H9 (cell line): Measurements from ENCODE around the gene CCNYL1. TPM values are rescaled to one million over a fixed set of nuclear protein-coding genes. Genes with fewer than 3 reads are reported as not detected.

ENCODE experiments used
- DNase-seq: peaks from one replicate; pipeline ENCODE4 v3.0.0-alpha.2; 2017
- H2AFZ ChIP-seq: one replicate; pipeline ENCODE4 v1.6.1; 2013; ENCODE audit warnings: mild to moderate bottlenecking, low read length, control low read depth, moderate library complexity
- H2AK5ac ChIP-seq: 2 replicates; pipeline ENCODE4 v1.6.1; 2013; ENCODE audit warnings: low read length, control low read depth, mixed read lengths; ENCODE audit not compliant: insufficient read length
- H2BK120ac ChIP-seq: one replicate; pipeline ENCODE4 v1.6.1; 2013; ENCODE audit warnings: low read depth, mild to moderate bottlenecking, low read length, control low read depth, inconsistent platforms; ENCODE audit not compliant: poor library complexity, severe bottlenecking
- H2BK12ac ChIP-seq: 2 replicates; pipeline ENCODE4 v1.6.1; 2013; ENCODE audit warnings: low read length, control low read depth, mixed read lengths, low read depth; ENCODE audit not compliant: insufficient read length
- H2BK15ac ChIP-seq: 2 replicates; pipeline ENCODE4 v1.6.1; 2013; ENCODE audit warnings: low read depth, low read length, control low read depth
- H2BK20ac ChIP-seq: one replicate; pipeline ENCODE4 v1.6.1; 2013; ENCODE audit warnings: low read depth, mild to moderate bottlenecking, low read length, control low read depth, inconsistent platforms; ENCODE audit not compliant: poor library complexity, severe bottlenecking
- H2BK5ac ChIP-seq: 2 replicates; pipeline ENCODE4 v1.6.1; 2013; ENCODE audit warnings: low read length, control low read depth, mixed read lengths; ENCODE audit not compliant: insufficient read length
- H3K14ac ChIP-seq: 2 replicates; pipeline ENCODE4 v1.6.1; 2013; ENCODE audit warnings: low read length, control low read depth; ENCODE audit not compliant: insufficient read depth
- H3K18ac ChIP-seq: 2 replicates; pipeline ENCODE4 v1.6.1; 2013; ENCODE audit warnings: low read depth, mild to moderate bottlenecking, mixed read lengths, low read length, control low read depth; ENCODE audit not compliant: insufficient read length
- H3K23ac ChIP-seq: 2 replicates; pipeline ENCODE4 v1.6.1; 2013; ENCODE audit warnings: low read length, control low read depth, mixed read lengths, low read depth; ENCODE audit not compliant: insufficient read length
- H3K23me2 ChIP-seq: 2 replicates; pipeline ENCODE4 v1.6.1; 2013; ENCODE audit warnings: low read depth, mild to moderate bottlenecking, mixed read lengths, low read length, control low read depth; ENCODE audit not compliant: insufficient read length, poor library complexity, severe bottlenecking
- H3K27ac ChIP-seq: 2 replicates; pipeline ENCODE4 v1.5.1; 2013; ENCODE audit warnings: low read length, control low read depth, mixed read lengths, low read depth; ENCODE audit not compliant: insufficient read length
- H3K27me3 ChIP-seq: 2 replicates; pipeline ENCODE4 v1.6.1; 2013; ENCODE audit warnings: low read length, control low read depth, inconsistent platforms; ENCODE audit not compliant: insufficient read depth
- H3K4ac ChIP-seq: 2 replicates; pipeline ENCODE4 v1.6.1; 2013; ENCODE audit warnings: low read depth, mild to moderate bottlenecking, control low read depth, inconsistent platforms, low read length, moderate library complexity
- H3K4me1 ChIP-seq: 2 replicates; pipeline ENCODE4 v1.6.1; 2013; ENCODE audit warnings: low read length, control low read depth, inconsistent platforms; ENCODE audit not compliant: insufficient read depth
- H3K4me2 ChIP-seq: 2 replicates; pipeline ENCODE4 v1.6.1; 2013; ENCODE audit warnings: low read length, control low read depth, mixed read lengths; ENCODE audit not compliant: insufficient read length, insufficient read depth
- H3K56ac ChIP-seq: 2 replicates; pipeline ENCODE4 v1.6.1; 2013; ENCODE audit warnings: low read depth, mild to moderate bottlenecking, mixed read lengths, low read length, control low read depth; ENCODE audit not compliant: insufficient read length
- H3K79me1 ChIP-seq: 2 replicates; pipeline ENCODE4 v1.6.1; 2013; ENCODE audit warnings: low read depth, mild to moderate bottlenecking, moderate library complexity, low read length, control low read depth, inconsistent platforms; ENCODE audit not compliant: insufficient read depth, poor library complexity, severe bottlenecking
- H3K79me2 ChIP-seq: 2 replicates; pipeline ENCODE4 v1.6.1; 2013; ENCODE audit warnings: low read length, control low read depth, inconsistent platforms; ENCODE audit not compliant: insufficient read depth
- H3K9ac ChIP-seq: 2 replicates; pipeline ENCODE4 v1.6.1; 2013; ENCODE audit warnings: low read length, control low read depth, mixed read lengths; ENCODE audit not compliant: insufficient read length; ENCODE audit errors: extremely low read depth
- H3K9me3 ChIP-seq: one replicate; pipeline ENCODE4 v1.6.1; 2013; ENCODE audit warnings: low read depth, low read length, inconsistent platforms; ENCODE audit not compliant: control insufficient read depth
- H3T11ph ChIP-seq: one replicate; pipeline ENCODE4 v1.6.1; 2013; ENCODE audit warnings: mild to moderate bottlenecking, low read length, control low read depth, inconsistent platforms
- H4K20me1 ChIP-seq: one replicate; pipeline ENCODE4 v1.6.1; 2013; ENCODE audit not compliant: control insufficient read depth, insufficient read length, insufficient read depth
- H4K5ac ChIP-seq: 2 replicates; pipeline ENCODE4 v1.6.1; 2013; ENCODE audit warnings: low read depth, mild to moderate bottlenecking, mixed read lengths, low read length, control low read depth; ENCODE audit not compliant: insufficient read length
- H4K8ac ChIP-seq: replicated peaks from 2 replicates; pipeline ENCODE4 v1.6.1; 2013; ENCODE audit warnings: low read length, control low read depth, mixed read lengths, low read depth; ENCODE audit not compliant: insufficient read length
- H4K91ac ChIP-seq: 2 replicates; pipeline ENCODE4 v1.6.1; 2013; ENCODE audit warnings: low read depth, mild to moderate bottlenecking, moderate library complexity, mixed read lengths, low read length, control low read depth; ENCODE audit not compliant: insufficient read length
- H3K27ac Mint-ChIP-seq, 3 experiments: 2 replicates in 2 of 3; 3 replicates in 1 of 3; pipeline ENCODE4 v1.8.0; 2020 to 2021; ENCODE audit warnings: mixed read lengths in 3 of 3, mild to moderate bottlenecking in 1 of 3, moderate library complexity in 1 of 3
- H3K27me3 Mint-ChIP-seq: 2 replicates; pipeline ENCODE4 v1.8.0; 2021; ENCODE audit warnings: low read depth, mild to moderate bottlenecking, moderate library complexity, mixed read lengths
- H3K36me3 Mint-ChIP-seq, 3 experiments: 2 replicates in 2 of 3; 3 replicates in 1 of 3; pipeline ENCODE4 v1.8.0; 2020 to 2021; ENCODE audit warnings: low read depth in 3 of 3, mixed read lengths in 3 of 3; ENCODE audit not compliant: insufficient read depth in 1 of 3
- H3K4me1 Mint-ChIP-seq, 2 experiments: 2 replicates each; pipeline ENCODE4 v1.8.0; 2020; ENCODE audit warnings: mixed read lengths in 2 of 2
- H3K4me3 Mint-ChIP-seq, 2 experiments: 2 replicates in 1 of 2; 3 replicates in 1 of 2; pipeline ENCODE4 v1.8.0; 2020 to 2021; ENCODE audit warnings: mild to moderate bottlenecking in 2 of 2, mixed read lengths in 2 of 2, moderate library complexity in 1 of 2
- H3K9me3 Mint-ChIP-seq, 2 experiments: 2 replicates in 1 of 2; 3 replicates in 1 of 2; pipeline ENCODE4 v1.8.0; 2020; ENCODE audit warnings: mild to moderate bottlenecking in 2 of 2, mixed read lengths in 2 of 2, moderate library complexity in 1 of 2
- WGBS: extraction: QIAGEN DNeasy Blood & Tissue Kit; methylation state at CpG from one replicate; pipeline ENCODE4 v1.1.7; 2013; ENCODE audit warnings: missing lambda C conversion rate, low lambda C conversion rate, mixed read lengths; ENCODE audit not compliant: insufficient read length; ENCODE audit errors: extremely low coverage; 5-methylcytosine and 5-hydroxymethylcytosine counted together
- total RNA-seq: library from RNA; stranded (reverse); gene quantifications from 2 replicates; pipeline ENCODE4 v1.2.1, GENCODE V29; 2021
- TF ChIP-seq, protein P1 (sequence below): fragments of 200-600 bp; sonication (generic); conservative IDR thresholded peaks from 3 replicates; pipeline ENCODE4 v1.8.0; 2021; ENCODE audit warnings: antibody characterized with exemption, mild to moderate bottlenecking

The CCNYL1 gene
- total RNA-seq, 1 experiment from 2014 or later = 27.0 TPM

DNA sequence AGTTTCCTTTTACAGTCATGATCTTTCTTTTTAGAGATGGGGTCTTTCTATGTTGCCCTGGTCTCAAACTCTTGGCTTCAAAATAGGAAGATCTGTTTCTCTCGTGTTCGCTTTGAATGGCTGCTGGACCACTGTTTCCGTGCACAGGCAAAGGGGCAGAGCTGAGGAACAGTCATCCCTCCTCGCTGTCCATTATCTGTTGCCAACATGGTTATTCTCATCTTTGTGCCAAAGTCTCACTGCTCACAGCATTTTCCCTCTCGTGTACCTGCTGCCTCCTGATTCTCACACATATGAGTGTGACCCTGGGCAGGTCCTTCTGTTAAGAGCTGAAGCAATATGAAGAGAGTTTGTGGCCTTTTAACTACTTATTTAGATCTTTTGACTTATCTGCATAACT is 28.0 kb upstream of the CCNYL1 start:
- Histone ChIP-seq H2BK20ac (no peak overlapping the region), H3K4me1 (no peaks in the 10 kb centered on the region; the same call in 1 of the 2 replicates), H3K23me2 (no peaks in the 10 kb centered on the region), H3K9me3 (no peaks in the 10 kb centered on the region), H3K18ac (no peak overlapping the region), H3T11ph (no peak overlapping the region), H3K27ac (no peak overlapping the region), H3K56ac (no peak overlapping the region), H4K5ac (no peak overlapping the region), H4K8ac (no peak overlapping the region), H4K20me1 (no peaks in the 10 kb centered on the region), H3K9ac (no peak overlapping the region), H2BK12ac (no peak overlapping the region), H2AFZ (no peak overlapping the region), H4K91ac (no peak overlapping the region), H2BK5ac (no peak overlapping the region), H2BK15ac (no peak overlapping the region; the same call in 1 of the 2 replicates), H3K79me2 (no peaks in the 10 kb centered on the region), H3K27me3 (no peaks in the 10 kb centered on the region), H2AK5ac (no peak overlapping the region), H2BK120ac (no peak overlapping the region), H3K79me1 (no peaks in the 10 kb centered on the region), H3K4me2 (no peak overlapping the region), H3K14ac (no peak overlapping the region), H3K4ac (no peak overlapping the region), H3K23ac (no peak overlapping the region)
- no peak overlapping the region for H3K27ac Mint-ChIP-seq
- no peak for DNase-seq
- no CpG with 5 or more reads among the region's 5 CpGs for WGBS
- H3K4me1 Mint-ChIP-seq = peaks cover 0 to 3% of the 10 kb centered on the region in 2 experiments; a peak in 1 of 4 replicates
- no peaks in the 10 kb centered on the region for H3K9me3 Mint-ChIP-seq
- no peaks in the 10 kb centered on the region; a peak in 1 of 7 replicates for H3K36me3 Mint-ChIP-seq
- H3K4me3 Mint-ChIP-seq = no peak overlapping the region
- no peaks in the 10 kb centered on the region for H3K27me3 Mint-ChIP-seq
- TF ChIP-seq, protein P1, sequence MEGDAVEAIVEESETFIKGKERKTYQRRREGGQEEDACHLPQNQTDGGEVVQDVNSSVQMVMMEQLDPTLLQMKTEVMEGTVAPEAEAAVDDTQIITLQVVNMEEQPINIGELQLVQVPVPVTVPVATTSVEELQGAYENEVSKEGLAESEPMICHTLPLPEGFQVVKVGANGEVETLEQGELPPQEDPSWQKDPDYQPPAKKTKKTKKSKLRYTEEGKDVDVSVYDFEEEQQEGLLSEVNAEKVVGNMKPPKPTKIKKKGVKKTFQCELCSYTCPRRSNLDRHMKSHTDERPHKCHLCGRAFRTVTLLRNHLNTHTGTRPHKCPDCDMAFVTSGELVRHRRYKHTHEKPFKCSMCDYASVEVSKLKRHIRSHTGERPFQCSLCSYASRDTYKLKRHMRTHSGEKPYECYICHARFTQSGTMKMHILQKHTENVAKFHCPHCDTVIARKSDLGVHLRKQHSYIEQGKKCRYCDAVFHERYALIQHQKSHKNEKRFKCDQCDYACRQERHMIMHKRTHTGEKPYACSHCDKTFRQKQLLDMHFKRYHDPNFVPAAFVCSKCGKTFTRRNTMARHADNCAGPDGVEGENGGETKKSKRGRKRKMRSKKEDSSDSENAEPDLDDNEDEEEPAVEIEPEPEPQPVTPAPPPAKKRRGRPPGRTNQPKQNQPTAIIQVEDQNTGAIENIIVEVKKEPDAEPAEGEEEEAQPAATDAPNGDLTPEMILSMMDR = no peak
